IPS-NIHi11 (cell line): Measurements from ENCODE around the gene SORCS1.

ENCODE experiments used
- DNase-seq: peaks from one replicate; pipeline ENCODE4 v3.0.0; 2012; ENCODE audit warnings: mixed read lengths, low spot score

Gene SORCS1

DNA sequence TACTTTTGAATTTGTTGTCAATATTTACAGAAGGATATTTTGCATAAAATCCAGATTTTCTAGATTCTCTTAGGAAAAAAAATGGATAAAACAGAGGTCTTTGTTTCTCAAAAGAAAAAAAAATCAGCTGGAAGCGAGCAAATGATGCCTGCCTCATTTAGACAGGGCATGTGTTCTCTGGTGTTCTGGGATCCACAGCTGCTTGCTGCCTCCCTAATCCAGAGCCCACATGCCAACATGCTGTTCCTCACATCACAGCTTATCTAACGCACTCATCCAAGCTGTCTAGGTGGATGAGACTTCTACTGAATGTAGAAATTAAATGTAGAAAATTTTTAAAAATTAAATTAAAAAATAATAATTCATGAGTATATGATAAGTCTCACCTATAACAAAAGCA is 630.1 kb downstream of the SORCS1 start:
- no peak for DNase-seq

DNA sequence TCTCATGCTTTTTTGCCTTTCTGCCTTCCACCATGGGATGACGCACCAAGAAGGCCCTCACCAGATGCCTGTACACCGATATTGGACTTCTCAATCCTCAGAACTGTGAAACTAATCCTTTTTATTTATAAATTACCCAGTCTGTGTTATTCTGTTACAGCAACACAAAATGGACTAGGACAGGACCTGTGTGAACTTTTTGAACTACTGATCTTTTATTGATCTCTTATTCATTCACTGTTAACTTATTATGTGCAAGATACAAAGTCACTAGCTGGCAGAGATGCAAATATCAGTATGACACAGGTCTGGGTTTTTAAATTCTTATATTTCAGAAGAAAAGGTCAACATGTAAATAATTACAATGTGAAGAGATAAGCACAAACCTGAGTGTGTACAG is 635.8 kb downstream of the SORCS1 start:
- no peak for DNase-seq

DNA sequence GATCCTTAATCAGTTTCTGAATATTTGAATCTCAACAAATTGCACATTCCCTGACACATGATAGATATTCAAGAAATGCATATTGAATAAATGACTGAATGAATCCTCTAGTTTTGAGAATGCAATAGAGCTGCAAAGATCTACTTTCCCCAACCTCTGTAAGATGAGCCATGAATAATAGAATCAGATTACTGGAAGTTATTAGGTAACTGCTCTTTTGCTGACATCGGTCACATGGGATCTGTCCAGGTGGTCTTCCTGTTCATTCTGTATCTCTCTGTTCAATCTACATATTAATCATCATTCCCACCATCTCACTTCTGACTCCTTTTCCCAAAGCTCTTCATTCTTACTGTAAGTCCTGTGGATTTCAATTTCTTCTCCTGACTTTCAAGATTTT is 638.7 kb downstream of the SORCS1 start:
- no peak for DNase-seq
